Measurements from ENCODE around the gene ALPL.
"Not testable (repeated sequence)": the region's sequence is repeated elsewhere in the genome, so short reads cannot be mapped to it uniquely, and the experiment has no call there.

Gene ALPL

GRCh38 chr1:21509351-21510112 lies at the start of gene ALPL:
TSS of gene ALPL (plus strand) at chr1:21509423. CDS start at chr1:21554082, 44,659 bp downstream.
- DNase-seq, result no peak

DNA sequence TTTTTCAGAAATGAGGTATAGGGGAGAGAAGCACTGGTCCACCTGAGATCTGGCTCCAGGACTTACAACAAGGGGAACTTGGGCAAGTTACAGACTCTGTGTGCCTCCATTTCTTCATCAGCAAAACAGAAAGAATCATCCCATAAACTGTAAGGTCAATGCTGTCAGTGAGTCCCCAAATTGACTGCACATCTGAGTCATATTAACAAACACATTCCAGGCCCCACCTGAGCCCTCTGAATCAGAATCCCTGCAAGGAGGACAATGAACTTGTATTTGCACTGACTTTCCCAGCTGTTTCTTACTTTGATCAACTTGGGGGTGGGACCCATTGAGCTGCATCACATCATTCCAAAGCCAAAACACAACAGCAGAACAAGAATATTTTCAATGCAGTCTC lies 44.1 kb upstream of the ALPL start:
- DNase-seq, result not testable (repeated sequence)

DNA sequence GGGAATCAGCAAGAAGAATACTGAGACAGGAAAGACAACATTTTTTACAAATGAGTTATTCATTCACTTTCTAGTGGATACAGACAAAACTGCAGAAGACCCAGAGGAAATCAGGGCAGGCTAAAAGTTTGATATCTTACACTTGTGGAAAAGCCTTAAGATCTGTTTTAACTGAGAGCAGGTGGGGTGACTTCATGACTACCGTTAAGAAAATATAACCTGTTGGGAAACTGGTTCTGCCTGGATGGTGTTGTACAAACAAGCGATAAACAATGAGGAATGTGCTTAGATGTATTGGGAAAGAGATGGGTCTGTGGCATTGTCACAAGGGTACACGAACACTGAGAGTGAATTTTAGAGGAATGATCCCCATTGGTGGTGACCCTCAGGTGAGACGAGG lies 41.3 kb upstream of the ALPL start:
- DNase-seq, result not testable (repeated sequence)

GRCh38 chr1:21468599-21468998 lies 40.6 kb upstream of the ALPL start:
- no peak for DNase-seq

- no peak for DNase-seq
These were observed 39.6 kb upstream of the ALPL start for GRCh38 chr1:21469581-21469980.

GRCh38 chr1:21472861-21473260 lies 36.4 kb upstream of the ALPL start:
- no peak for DNase-seq

DNA sequence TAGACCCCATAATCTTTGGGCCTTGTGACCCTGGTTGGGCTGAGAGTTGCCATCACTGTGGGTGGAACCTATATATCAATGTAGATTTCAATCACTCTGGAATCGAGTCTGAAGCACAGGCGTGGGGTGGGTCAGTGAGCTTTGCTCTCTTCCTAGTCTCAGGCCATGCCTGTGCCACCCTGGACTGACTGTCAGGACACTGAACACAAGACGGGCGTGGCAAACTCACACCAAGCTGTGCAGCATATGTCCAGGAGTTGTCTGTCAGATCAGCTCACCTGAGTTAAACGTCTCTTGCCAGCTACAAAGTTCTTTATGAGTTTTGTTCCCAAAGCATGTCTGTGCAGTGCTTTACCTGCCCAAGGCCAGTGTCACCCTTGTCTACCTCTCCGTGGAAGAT lies 30.9 kb upstream of the ALPL start:
- no peak for DNase-seq

DNA sequence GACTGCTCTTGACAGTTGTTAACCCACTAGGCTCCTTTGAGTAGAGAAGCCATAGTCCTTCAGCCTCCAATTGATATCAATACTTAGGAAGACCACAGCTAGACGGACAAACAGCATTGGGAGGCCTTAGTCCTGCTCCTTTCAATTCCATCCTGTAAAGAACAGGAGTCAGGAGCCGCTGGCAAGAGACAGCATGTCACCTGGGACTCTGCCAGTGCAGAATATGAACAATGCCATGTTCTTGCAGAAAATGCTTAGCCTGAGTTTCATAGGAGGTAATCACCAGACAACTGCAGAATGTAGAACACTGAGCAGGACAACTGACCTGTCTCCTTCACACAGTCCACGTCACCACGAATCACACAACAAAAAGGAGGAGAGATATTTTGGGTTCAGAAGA lies 25.3 kb upstream of the ALPL start:
- not testable (repeated sequence) for DNase-seq

GRCh38 chr1:21489146-21489545 lies 20.1 kb upstream of the ALPL start:
- no peak for DNase-seq

DNA sequence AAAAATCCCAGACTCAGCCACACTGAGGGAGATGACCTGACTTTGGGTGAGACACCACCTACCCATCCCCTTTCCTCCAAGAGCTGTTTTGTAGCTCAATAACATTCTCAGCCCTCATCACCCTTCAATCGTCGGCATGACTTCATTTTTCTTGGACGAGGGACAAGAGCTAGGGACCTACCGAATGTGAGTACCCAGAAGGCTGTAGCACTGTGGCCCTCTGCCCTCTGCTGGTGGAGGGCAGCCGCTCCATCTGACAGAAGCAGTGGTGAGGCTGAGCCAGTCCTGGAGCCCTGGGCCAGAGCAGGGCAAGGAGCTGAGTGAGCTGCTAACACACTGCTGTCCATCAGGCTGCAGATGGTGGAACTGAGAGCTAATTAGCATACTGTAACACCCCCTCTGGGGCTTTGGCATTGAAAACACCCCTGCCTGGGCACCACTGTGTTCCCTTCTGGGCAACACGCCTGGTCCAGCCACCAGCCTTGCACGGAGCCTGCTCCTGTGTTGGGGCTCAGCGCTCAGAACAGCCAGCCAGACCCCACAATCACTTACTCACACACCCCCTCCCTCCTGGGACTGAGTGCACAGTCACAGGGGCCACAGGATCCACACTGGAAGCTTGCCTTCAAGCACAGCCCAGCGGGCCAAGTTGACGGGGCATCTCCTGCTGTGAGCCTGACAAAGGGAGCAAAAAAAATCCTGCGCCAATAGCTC lies 18.3 kb upstream of the ALPL start:
- DNase-seq, result no peak

GRCh38 chr1:21491488-21492355 lies 17.5 kb upstream of the ALPL start:
- DNase-seq, result no peak

- DNase-seq, result no peak
These were observed 16.9 kb upstream of the ALPL start for GRCh38 chr1:21492356-21492625.

- no peak for DNase-seq
These were observed 15.0 kb upstream of the ALPL start for GRCh38 chr1:21494196-21494595.

GRCh38 chr1:21495225-21495820 lies 13.9 kb upstream of the ALPL start:
- no peak for DNase-seq

DNA sequence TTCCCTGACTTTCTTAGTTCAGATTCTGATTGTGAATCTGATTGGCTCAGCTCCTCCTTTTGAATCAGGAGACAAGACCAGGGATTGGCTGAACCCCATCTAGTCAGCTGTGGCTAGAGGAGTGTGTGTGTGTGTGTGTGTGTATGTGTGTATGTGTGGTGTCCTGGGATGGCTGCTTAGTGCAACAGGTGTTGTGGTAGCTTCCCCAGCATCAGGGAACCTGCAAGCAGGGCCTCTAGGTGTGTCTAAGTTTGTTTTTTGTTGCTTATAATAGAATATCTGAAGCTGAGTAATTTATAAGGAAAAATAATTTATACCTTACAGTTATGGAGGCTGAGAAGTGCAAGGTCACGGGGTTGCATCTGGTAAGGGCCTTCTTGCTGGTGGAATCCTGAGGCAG lies 13.2 kb upstream of the ALPL start:
- DNase-seq, result no peak

DNA sequence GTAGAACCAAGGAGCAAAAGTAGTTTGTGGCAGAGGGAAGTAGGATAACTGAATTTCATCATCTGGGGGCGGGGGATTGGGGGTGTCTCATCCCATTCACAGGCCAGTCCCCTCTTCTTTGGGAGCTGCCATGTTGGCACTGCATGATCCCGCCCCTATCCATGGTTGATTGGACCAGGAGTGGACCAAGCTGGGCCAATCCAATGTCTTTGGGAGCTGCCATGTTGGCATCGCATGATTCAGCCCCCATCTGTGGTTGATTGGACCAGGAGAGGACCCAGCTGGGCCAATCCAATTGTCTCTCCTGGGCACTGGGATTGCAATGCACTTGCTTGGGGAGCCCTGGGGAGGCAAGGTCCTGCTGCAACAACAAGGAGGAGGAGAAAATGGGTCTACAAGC lies 12.3 kb upstream of the ALPL start:
- DNase-seq, result no peak

DNA sequence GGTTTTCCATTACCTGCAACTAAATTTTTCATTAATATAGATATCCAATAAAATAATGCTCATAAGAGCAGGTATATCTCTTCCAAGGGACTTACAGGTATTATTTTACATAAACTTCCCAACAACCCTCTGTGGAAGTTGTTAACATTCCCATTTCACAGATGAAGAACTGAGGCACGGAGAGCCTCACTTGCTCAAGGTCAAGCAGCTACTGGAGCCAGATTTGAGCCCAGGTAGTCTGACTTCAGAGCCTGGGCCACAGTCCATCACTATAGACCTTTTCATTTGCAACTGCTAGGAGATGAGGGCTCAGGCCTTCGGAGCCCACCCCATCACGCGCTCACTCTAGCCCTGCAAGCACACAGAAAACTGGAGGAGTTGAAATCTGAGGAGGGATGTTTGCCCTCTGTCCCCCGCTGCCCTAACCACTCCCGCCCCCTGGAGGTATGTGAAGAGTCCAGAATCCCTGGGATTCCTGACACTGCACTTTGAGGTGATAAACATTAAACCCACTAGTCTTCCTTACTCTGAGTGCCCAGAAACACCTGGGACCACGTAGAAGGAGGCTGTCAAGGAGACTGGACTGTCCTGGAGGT lies 11.7 kb upstream of the ALPL start:
- DNase-seq, result no peak

- no peak for DNase-seq
These were observed 9.8 kb upstream of the ALPL start for GRCh38 chr1:21499283-21499950.

DNA sequence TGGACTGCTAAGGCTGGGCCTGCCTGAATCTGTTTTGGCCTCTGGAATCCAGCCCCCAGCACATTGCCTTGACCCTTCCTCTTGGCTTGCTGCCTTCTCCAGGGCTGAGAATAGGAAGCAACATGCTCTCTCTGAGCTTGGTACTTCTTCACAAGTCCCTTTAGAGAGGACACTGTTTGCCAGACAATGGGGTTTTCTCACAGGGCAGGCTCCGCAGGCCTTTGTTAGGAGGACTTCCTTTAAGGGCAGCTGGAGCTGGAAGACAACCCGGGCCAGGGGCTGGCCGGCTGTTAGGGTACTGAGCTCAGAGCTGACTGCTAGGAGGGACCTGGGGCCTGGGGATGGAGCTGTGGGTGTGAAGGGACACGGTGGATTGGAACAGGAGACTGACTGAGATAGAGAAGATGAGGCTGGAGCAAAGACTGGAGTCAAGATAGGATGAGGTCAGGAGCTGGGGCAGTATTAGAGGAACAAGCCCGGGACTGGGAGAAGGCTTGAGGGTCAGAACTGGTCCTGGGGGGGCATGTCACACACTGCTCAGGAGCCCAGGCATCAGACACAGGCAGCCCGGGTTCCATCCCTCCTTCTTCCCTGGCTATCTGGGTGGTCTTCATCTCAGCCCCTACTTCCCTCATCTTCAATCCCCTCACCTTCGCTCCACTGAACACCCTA lies 5.4 kb upstream of the ALPL start:
- DNase-seq, result no peak

DNA sequence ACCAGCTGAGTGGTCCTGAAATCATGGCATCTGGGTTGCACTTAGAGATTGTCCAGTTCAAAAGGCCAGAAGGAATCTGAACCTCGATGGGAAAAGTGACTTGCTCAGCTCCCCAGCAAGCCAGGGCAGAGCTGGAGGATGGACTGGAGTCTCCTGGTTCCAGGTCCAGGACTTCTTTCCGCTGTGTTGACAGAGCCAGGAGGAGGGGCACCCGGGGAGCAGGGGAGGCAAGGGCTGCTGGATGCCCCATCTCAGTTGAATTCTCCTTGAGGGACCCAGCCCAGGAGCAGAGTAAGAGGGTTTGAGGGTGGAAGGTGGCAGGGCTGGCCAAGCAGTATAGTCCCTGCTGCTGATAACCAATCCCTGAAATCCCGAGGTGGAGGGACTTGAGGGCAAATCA lies 2.4 kb upstream of the ALPL start:
- DNase-seq, result no peak

DNA sequence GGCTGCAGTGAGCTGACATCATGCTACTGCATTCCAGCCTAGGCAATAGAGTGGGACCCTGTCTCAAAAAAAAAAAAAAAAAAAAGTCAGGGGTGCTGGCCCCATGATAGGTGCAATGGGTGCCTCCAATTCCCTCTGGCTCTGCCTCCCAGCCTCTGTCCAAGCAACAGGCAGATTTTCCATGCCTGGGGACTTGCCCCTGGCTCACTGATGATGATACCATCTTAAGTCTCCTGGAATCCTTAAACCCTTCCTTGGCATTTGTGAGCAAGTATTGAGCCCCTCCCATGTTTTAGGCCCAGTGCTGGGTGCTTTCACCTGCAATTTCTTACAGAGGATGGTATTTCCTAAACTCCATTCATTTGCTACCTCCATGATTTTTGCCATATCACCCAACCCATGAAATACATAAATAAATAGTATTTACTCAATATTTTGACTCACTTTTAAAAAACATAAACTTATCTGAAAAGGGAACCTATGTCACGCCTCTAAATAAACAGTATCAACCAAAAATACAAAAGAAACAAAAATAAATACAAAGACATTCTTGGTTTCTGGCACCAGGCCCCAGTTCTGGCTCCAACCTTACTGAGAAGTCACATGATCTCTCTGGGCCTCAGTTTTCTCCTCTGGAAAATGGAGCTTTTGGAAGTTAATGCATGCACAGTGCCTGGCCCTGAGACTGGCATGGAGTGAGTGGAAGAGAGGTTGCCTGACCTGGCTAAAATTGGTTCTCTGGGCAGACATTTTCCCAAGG lies 1.5 kb upstream of the ALPL start:
- no peak for DNase-seq
